ENCODE data around the gene SLA2. TPM values are rescaled to one million over a fixed set of nuclear protein-coding genes. Genes with fewer than 3 reads are reported as not detected.

Gene SLA2
- total and polyA plus RNA-seq, 2 experiments from 2014 or later: not detected

DNA sequence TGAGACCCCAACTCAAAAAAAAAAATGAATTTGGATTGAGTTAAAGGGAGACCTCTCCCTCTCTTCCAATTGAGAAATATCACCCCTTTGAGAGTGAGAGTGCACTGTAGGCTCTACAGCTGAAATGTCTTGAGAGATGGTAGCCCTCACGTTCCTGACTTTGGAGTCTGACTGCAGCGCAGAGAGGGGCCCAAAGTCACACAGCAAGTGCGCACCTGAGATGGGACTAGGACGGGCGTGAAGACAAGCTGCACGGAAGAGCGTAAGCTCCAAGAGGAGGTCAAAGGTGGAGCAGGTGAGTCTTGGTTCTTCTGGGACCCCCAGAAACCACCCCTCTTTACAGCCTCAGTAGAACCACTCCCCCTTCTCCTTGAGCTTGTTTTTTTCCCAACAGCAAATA is 643 bp downstream of the SLA2 start:
- H3K79me2 ChIP-seq: no peaks in the 10 kb centered on the region
- no peaks in the 10 kb centered on the region for H3K9me3 ChIP-seq (ENCODE audit: low read depth)
- TF ChIP-seq EZH2 (IDR thresholded peaks at IDR 0.05; ENCODE audit: borderline replicate concordance) (no peak), EZH2phosphoT487 (IDR thresholded peaks at IDR 0.05; ENCODE audit: low read depth, severe bottlenecking, unreplicated experiment) (no peak)
- TF ChIP-seq, protein P1, sequence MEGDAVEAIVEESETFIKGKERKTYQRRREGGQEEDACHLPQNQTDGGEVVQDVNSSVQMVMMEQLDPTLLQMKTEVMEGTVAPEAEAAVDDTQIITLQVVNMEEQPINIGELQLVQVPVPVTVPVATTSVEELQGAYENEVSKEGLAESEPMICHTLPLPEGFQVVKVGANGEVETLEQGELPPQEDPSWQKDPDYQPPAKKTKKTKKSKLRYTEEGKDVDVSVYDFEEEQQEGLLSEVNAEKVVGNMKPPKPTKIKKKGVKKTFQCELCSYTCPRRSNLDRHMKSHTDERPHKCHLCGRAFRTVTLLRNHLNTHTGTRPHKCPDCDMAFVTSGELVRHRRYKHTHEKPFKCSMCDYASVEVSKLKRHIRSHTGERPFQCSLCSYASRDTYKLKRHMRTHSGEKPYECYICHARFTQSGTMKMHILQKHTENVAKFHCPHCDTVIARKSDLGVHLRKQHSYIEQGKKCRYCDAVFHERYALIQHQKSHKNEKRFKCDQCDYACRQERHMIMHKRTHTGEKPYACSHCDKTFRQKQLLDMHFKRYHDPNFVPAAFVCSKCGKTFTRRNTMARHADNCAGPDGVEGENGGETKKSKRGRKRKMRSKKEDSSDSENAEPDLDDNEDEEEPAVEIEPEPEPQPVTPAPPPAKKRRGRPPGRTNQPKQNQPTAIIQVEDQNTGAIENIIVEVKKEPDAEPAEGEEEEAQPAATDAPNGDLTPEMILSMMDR (IDR thresholded peaks at IDR 0.05; ENCODE audit: poor library complexity): no peak
- no peak overlapping the region for H2AFZ ChIP-seq
- no peaks in the 10 kb centered on the region for H3K36me3 ChIP-seq (replicated peaks; ENCODE audit: insufficient read depth, low read depth)
- H3K9me2 ChIP-seq (replicated peaks; ENCODE audit: insufficient read depth): no peaks in the 10 kb centered on the region
- H3K4me3 ChIP-seq: no peak overlapping the region
- no peaks in the 10 kb centered on the region for H3K27me3 ChIP-seq
- WGBS (ENCODE audit: low lambda C conversion rate, missing lambda C conversion rate): 98% methylated on average over 7 of the region's 7 CpGs
- H3K4me2 ChIP-seq: no peak overlapping the region
- no peak overlapping the region for H3K27ac ChIP-seq
- no peak for DNase-seq (ENCODE audit: low spot score)
- no peaks in the 10 kb centered on the region for H3K4me1 ChIP-seq (ENCODE audit: insufficient read depth)
- H4K20me1 ChIP-seq (ENCODE audit: insufficient read depth, poor library complexity, severe bottlenecking): no peaks in the 10 kb centered on the region

DNA sequence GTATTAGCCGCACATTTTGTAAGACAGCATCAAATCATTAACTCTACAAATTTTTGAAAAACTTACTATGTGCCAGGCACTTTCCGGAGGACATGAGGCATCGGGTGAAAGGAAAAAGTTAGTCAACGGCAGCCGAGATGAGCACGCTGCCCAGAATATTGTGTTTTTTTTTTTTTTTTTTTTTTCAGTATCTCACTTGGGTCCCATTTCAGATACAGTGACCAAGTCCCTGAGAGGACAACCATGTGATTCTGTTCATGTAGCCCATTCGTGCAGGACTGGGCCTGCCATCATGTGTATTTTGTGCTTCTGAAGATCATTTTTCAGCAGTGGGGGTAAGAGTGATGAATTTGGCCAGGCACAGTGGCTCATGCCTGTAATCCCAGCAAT is 1.3 kb downstream of the SLA2 start:
- 92% methylated on average over 7 of the region's 7 CpGs for WGBS (ENCODE audit: low lambda C conversion rate, missing lambda C conversion rate)

DNA sequence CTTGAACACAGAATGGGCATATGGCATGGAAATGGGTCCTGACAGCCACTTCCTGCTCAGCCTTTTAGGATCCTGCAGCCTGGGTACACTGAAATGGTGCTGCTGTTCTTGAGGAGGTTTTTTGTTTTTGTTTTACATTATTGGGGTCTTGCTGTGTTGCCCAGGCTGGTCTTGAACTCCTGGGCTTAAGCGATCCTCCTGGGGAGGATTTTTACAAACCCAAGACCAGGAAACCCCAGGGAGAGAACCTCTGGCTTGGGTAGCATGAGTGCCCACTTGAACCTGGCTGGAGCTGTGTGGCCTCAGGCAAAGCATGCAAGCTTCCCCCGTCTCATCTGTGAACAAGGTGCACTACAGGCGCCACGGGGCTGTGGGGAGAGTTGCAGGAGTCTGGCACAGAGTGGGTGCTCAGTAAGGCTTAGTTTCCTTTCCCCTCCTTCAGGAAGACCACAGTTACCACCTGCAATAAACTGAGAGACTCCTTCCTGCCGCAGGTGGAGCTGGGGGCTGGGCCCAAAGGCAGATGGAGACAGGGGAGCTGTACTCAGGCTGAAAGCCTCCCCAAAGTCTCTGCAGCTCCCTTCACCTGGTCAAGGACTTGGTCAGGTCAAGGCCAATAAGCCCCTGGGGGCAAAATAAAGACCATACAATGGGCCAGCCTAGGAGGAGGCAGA is 1.8 kb downstream of the SLA2 start:
- Histone ChIP-seq H3K9me2 (replicated peaks; ENCODE audit: insufficient read depth) (no peaks in the 10 kb centered on the region), H3K9me3 (ENCODE audit: low read depth) (no peaks in the 10 kb centered on the region), H3K27ac (no peak overlapping the region), H3K79me2 (no peaks in the 10 kb centered on the region), H3K4me3 (no peak overlapping the region), H4K20me1 (ENCODE audit: insufficient read depth, poor library complexity, severe bottlenecking) (no peaks in the 10 kb centered on the region), H3K36me3 (replicated peaks; ENCODE audit: insufficient read depth, low read depth) (no peaks in the 10 kb centered on the region), H3K4me2 (no peak overlapping the region), H2AFZ (no peak overlapping the region), H3K27me3 (no peaks in the 10 kb centered on the region), H3K4me1 (ENCODE audit: insufficient read depth) (no peaks in the 10 kb centered on the region)
- DNase-seq (ENCODE audit: low spot score): no peak
- no peak for TF ChIP-seq EZH2 (IDR thresholded peaks at IDR 0.05; ENCODE audit: borderline replicate concordance)
- TF ChIP-seq, protein P1 (IDR thresholded peaks at IDR 0.05; ENCODE audit: poor library complexity): no peak
- no peak for TF ChIP-seq EZH2phosphoT487 (IDR thresholded peaks at IDR 0.05; ENCODE audit: low read depth, severe bottlenecking, unreplicated experiment)
- WGBS (ENCODE audit: low lambda C conversion rate, missing lambda C conversion rate): 81% methylated on average over 5 of the region's 5 CpGs

More for the DNA sequence above, 1.3 kb downstream of the SLA2 start:
- H3K27me3 ChIP-seq: no peaks in the 10 kb centered on the region
- TF ChIP-seq, protein P1 (IDR thresholded peaks at IDR 0.05; ENCODE audit: poor library complexity): no peak
- no peak for TF ChIP-seq EZH2phosphoT487 (IDR thresholded peaks at IDR 0.05; ENCODE audit: low read depth, severe bottlenecking, unreplicated experiment)
- TF ChIP-seq EZH2 (IDR thresholded peaks at IDR 0.05; ENCODE audit: borderline replicate concordance): no peak
- no peaks in the 10 kb centered on the region for H3K36me3 ChIP-seq (replicated peaks; ENCODE audit: insufficient read depth, low read depth)
- no peaks in the 10 kb centered on the region for H3K9me2 ChIP-seq (replicated peaks; ENCODE audit: insufficient read depth)
- H3K4me3 ChIP-seq: no peak overlapping the region
- H2AFZ ChIP-seq: no peak overlapping the region
- H3K4me1 ChIP-seq (ENCODE audit: insufficient read depth): no peaks in the 10 kb centered on the region
- no peak overlapping the region for H3K27ac ChIP-seq
- H4K20me1 ChIP-seq (ENCODE audit: insufficient read depth, poor library complexity, severe bottlenecking): no peaks in the 10 kb centered on the region
- H3K9me3 ChIP-seq (ENCODE audit: low read depth): no peaks in the 10 kb centered on the region
- H3K4me2 ChIP-seq: no peak overlapping the region
- no peaks in the 10 kb centered on the region for H3K79me2 ChIP-seq
- DNase-seq (ENCODE audit: low spot score): no peak
